Testis (tissue), 3 donors: Measurements from ENCODE around the gene MID1. TPM values are rescaled to one million over a fixed set of nuclear protein-coding genes. Genes with fewer than 3 reads are reported as not detected.

Experiments
- DNase-seq: peaks from one replicate; pipeline ENCODE4 v3.0.0-alpha.2; 2019
- H3K27ac ChIP-seq, 2 donors: fragments of 200-600 bp; sonication (generic); one replicate each; pipeline ENCODE4 v1.5.1; 2019
- H3K27me3 ChIP-seq: fragments of 200-600 bp; sonication (generic); one replicate; pipeline ENCODE4 v1.5.1; 2019
- H3K36me3 ChIP-seq: fragments of 200-600 bp; sonication (generic); one replicate; pipeline ENCODE4 v1.5.1; 2017; ENCODE audit warnings: low read depth; ENCODE audit errors: missing control alignments
- H3K4me1 ChIP-seq: fragments of 200-600 bp; sonication (generic); one replicate; pipeline ENCODE4 v1.5.1; 2019
- H3K4me3 ChIP-seq, 2 donors: fragments of 200-600 bp; sonication (generic); one replicate each; pipeline ENCODE4 v1.5.1; 2017 to 2019
- H3K9me3 ChIP-seq: fragments of 200-600 bp; sonication (generic); one replicate; pipeline ENCODE4 v1.5.1; 2017
- POLR2A ChIP-seq: fragments of 450-650 bp; IDR thresholded peaks from one replicate; pipeline ENCODE4 v1.6.1; 2017; ENCODE audit warnings: antibody characterized with exemption, mild to moderate bottlenecking, moderate library complexity
- WGBS, 2 donors: methylation state at CpG; one replicate each; pipeline ENCODE4 v1.1.5; 2018; 5-methylcytosine and 5-hydroxymethylcytosine counted together
- intact Hi-C: fragments of 100-400 bp; cut with DNase I; formaldehyde crosslinking; loops from one replicate; pipeline ENCODE4 v1.15.1; 2023; ENCODE audit warnings: low total_unique reads
- polyA plus RNA-seq: library from polyadenylated mRNA; stranded (reverse); fragments of 350-450 nt; fragmentation: Illumina TruSeq; extraction: RNeasy Lipid Tissue Mini Kit (QIAGEN cat#74804); gene quantifications from one replicate; pipeline ENCODE4 v1.2.3, GENCODE V29; 2014; ENCODE audit warnings: low read depth, low replicate concordance; ENCODE audit not compliant: insufficient read depth
- total RNA-seq, 2 donors: library from RNA; depleted of rRNA; stranded (reverse); fragments of >200 nt; gene quantifications; one replicate each; pipeline ENCODE4 v1.2.3, GENCODE V29; 2016
- TF ChIP-seq, protein P1 (sequence below), 3 experiments: fragments of 450-650 bp in 2 of 3; fragments of 200-600 bp in 1 of 3; sonication (generic) in 1 of 3; IDR thresholded peaks; one replicate each; pipeline ENCODE4 v1.5.1; 2016 to 2019; ENCODE audit warnings: antibody characterized with exemption in 3 of 3, mild to moderate bottlenecking in 2 of 3, moderate library complexity in 1 of 3

The MID1 gene
- total and polyA plus RNA-seq, 3 donors from 2014 or later: 10.3 to 34.6 (median 18.3) TPM

DNA sequence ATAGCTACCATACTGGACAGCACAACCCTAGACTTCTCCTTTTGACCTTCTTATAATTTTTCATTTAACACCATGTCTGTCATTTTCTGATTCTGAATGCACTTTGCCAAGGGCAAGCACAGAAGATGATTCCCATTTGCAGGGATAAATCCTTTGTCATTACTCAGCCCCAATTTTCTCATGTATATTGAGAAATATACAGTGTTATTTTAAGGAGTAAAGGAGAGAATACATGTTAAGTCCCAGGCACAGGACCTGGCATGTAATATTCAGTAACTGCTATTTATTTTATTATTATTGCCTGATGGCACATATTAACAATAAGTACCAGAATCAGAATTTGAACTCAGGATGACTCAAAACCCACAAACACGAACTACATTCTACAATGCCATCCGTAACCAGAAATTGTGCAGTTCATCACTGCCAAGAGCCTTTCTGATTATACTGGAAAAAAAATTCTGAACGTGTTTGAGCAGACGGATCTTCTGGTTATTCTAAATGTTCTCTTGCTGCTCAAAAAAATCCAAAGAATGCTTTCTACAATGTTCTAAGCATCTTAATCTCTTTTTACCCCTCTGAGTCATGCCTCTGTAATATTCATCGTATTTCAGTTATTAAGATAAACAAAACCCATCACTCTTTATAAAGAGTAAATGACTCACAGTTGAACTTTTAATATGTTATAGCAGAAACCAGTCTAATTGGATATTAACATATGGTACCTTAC, 170.0 kb downstream of the MID1 start:
- Histone ChIP-seq H3K27ac (no peak overlapping the region), H3K9me3 (no peaks in the 10 kb centered on the region), H3K27me3 (no peaks in the 10 kb centered on the region), H3K36me3 (no peaks in the 10 kb centered on the region), H3K4me1 (no peaks in the 10 kb centered on the region), H3K4me3 (no peak overlapping the region)
- TF ChIP-seq, protein P1, sequence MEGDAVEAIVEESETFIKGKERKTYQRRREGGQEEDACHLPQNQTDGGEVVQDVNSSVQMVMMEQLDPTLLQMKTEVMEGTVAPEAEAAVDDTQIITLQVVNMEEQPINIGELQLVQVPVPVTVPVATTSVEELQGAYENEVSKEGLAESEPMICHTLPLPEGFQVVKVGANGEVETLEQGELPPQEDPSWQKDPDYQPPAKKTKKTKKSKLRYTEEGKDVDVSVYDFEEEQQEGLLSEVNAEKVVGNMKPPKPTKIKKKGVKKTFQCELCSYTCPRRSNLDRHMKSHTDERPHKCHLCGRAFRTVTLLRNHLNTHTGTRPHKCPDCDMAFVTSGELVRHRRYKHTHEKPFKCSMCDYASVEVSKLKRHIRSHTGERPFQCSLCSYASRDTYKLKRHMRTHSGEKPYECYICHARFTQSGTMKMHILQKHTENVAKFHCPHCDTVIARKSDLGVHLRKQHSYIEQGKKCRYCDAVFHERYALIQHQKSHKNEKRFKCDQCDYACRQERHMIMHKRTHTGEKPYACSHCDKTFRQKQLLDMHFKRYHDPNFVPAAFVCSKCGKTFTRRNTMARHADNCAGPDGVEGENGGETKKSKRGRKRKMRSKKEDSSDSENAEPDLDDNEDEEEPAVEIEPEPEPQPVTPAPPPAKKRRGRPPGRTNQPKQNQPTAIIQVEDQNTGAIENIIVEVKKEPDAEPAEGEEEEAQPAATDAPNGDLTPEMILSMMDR (IDR thresholded peaks at IDR 0.05): no peak
- TF ChIP-seq POLR2A: no peak
- intact Hi-C loops: no loop called here
- WGBS, 2 donors: 68 to 82% methylated on average over 5 of the region's 5 CpGs
- no peak for DNase-seq

DNA sequence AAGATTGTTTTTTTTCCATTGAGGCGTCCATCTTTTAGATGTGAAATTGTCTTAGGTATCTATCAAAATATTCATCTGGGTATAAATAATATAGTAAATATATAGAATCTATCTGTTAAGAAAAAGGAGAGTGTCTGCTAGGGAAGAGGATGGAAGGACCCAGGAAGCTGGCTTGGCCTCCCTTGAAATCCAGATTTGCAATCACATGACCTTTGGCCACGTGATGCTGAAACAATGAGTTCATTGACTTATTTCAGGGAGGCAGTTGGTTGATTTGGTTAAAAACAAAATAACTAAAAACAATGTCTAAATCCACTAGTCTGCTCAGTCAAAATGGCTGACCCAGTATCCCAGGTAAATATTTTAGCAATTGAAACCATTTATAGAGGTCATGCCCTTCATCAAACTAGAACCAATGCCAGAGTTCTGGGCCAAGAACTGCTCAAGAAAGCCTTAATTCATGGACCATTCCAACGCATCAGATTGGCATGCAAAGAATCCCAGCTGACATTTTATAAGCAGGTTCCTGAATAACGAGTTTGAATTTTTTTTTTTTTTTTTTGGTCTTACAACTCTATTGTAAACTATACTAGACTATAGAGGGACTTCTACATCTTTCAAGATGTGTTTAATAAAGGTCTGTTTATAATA, 172.7 kb downstream of the MID1 start:
- H3K27me3 ChIP-seq: no peaks in the 10 kb centered on the region
- H3K4me3 ChIP-seq: no peak overlapping the region
- intact Hi-C loops: no loop called here
- H3K4me1 ChIP-seq: no peaks in the 10 kb centered on the region
- WGBS, 2 donors: 61 to 72% methylated on average over 4 of the region's 4 CpGs
- H3K27ac ChIP-seq: no peak overlapping the region
- DNase-seq: no peak
- no peaks in the 10 kb centered on the region for H3K36me3 ChIP-seq
- TF ChIP-seq, protein P1 (IDR thresholded peaks at IDR 0.05): no peak
- no peak for TF ChIP-seq POLR2A
- no peaks in the 10 kb centered on the region for H3K9me3 ChIP-seq

DNA sequence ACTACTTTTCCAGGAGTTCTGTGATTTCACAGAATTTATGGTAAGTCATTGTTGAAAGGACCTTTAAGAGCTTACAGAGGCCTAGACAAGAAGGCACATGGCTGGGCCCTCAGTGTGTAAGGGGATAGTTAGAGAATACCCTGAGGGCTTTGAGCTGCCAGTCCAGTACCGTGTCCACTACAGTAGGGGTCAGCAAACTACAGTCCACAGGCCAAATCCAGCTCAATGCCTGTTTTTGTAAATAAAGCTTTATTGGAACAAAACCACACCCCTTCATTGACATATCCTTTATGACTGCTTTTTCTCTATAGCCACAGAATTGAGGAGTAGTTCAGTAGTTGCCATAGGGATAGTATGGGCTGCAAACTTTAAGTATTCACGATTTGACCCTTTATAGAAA, 176.2 kb downstream of the MID1 start:
- Histone ChIP-seq H3K9me3 (no peaks in the 10 kb centered on the region), H3K4me1 (no peaks in the 10 kb centered on the region), H3K27me3 (no peaks in the 10 kb centered on the region), H3K27ac (no peak overlapping the region), H3K36me3 (no peaks in the 10 kb centered on the region), H3K4me3 (no peak overlapping the region)
- DNase-seq: no peak
- WGBS, 2 donors: 85 to 89% methylated on average over 2 of the region's 2 CpGs
- intact Hi-C loops: no loop called here
- TF ChIP-seq POLR2A: no peak
- TF ChIP-seq, protein P1 (IDR thresholded peaks at IDR 0.05): no peak

DNA sequence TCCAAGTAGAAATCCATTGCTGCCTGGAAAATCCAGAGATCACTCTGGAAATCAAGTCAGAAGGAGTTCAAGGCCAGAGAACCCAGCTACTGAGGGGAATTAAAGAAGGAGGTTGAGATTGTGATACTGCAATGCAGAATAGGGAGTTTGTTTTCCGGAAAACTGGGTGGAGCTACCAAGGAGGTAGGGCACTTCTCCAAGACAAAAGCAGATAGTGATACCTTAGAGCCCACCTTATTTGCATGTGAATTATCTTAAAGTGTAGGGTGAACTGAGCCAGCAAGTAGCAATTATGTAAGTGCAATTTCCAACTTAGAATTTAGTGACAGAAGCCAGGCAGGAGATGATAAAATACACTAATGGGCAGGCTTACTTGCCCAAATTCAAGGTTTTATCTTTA, 178.9 kb downstream of the MID1 start:
- Histone ChIP-seq H3K4me3 (no peak overlapping the region), H3K36me3 (no peaks in the 10 kb centered on the region), H3K9me3 (no peaks in the 10 kb centered on the region), H3K4me1 (no peaks in the 10 kb centered on the region), H3K27me3 (no peaks in the 10 kb centered on the region), H3K27ac (no peak overlapping the region)
- intact Hi-C loops: no loop called here
- 44 to 50% methylated on average over 1 of the region's 1 CpG for WGBS, 2 donors
- DNase-seq: no peak
- no peak for TF ChIP-seq POLR2A
- TF ChIP-seq, protein P1 (IDR thresholded peaks at IDR 0.05): no peak
